HG02623 (cell line): Measurements from ENCODE around the gene RASIP1.
"Not testable (repeated sequence)": the region's sequence is repeated elsewhere in the genome, so short reads cannot be mapped to it uniquely, and the experiment has no call there.

Source experiments
- ATAC-seq: cut with Tn5 transposase; IDR thresholded peaks from one replicate; pipeline ENCODE4 v1.9.1; 2021; ENCODE audit warnings: moderate library complexity; ENCODE audit not compliant: unreplicated experiment

Gene RASIP1

DNA sequence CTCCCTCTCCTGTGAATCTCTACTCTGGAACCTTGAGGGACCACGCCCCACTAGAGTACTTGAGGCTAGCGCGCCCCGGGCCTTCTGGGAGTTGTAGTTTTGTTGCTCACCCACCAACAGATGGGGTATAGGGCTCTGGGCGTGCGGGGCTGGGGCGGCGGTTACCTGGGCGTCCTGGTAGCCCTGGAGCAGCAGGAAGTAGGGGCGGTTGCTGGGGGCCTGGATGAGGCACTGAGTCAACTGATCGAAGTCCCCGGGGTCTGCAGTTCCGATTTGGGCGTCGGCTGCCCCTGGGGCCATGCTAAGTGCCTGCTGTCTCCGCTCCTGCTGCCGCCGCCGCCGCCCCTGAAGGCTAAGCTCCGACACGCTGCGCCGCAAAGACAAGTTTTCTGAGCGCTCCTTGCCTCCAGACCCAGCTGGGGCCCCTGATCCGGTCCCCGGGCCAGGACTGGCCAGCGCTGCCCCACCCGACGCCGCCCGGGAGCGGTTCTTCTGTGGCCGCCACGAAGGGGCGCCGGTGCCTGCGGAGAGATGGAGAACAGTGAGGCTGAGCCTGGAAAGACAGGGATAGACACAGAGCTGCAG is 5.3 kb downstream of the RASIP1 start:
- ATAC-seq = no peak

DNA sequence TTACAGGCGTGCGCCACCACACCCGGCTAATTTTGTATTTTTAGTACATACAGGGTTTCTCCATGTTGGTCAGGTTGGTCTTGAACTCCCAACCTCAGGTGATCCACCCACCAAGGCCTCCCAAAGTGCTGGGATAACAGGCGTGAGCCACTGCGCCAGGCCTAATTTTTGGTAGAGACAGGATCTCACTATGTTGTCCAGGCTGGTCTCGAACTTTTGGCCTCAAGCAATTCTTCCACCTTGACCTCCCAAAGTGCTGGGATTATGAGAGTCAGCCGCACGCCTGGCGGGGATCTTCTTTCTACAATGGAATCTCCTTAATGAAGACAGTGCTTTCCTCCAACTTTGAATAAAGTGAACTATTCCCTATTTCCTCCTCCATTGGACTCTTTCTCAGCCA is 5.8 kb downstream of the RASIP1 start:
- ATAC-seq = no peak

DNA sequence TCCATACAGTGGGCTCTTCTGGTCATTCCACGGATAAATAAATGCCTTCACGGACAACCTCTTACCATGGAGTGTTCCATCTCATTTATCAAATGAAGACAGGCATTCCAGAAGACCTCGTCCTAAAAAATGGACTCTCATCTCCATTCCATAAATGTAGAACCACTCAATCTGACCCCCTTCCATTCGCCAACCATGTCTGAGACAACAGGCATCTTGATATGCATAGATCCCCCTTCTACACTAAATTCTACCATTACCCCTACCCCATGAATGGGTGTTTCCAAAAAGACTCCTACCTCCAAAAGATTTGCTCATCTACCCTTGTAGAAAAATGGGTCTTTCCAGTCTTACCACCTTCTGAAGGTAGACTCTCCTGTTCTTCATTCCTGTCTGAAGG is 9.0 kb downstream of the RASIP1 start:
- ATAC-seq = no peak

DNA sequence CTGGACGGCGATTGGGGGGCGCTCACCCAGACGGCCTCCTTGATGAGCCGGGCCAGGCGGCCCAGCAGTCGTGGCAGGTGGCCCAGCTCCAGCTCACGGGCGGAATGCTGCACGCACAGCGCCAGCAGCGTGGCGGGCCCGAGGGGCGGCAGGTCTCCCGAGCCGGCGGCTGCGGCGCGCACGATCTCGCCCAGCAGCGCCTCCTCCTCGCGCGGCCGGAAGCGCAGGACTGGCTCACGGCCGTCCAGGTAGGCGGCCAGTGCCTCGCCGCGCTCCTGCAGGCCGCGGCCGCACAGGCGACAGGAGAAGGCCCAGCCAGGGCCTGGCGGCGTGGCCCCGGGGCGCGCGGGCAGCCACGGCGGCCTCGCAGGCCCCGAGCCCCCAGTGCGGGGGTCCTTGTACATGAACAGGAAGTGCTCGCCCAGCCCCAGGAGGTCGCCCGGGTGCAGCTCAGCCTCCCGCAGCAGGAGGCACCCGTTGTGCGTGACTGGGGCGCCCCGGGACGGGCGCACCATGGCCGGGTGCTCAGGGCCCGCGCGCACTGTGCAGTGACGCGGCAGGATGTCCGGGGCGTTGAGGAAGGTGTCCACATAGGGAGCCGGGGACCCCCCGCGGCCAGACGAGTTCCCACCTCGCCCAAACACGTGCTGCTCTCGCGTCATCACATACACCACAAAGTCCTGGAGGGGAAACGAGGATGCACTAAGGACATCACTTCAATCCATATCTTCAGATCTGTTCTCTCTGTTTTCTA is 11.3 kb downstream of the RASIP1 start:
- no peak for ATAC-seq

DNA sequence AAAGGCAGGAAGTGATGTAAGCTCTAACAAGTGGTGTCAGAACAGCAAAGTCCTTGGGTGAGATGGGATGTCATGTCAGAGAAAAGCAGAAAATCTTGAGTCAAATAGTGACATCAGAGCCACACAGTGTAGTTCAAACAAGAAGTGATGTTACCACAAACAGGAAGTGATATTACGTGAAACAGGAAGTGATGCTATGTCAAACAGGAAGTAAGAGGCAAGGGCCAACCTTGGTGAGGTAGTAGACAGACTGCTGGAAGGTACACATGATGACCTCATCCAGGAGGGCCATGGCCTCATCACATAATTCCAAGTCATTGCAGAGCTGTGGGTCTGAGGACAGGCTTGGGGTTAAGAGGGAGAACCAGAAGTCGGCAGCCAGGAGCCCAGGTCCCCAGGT is 13.9 kb downstream of the RASIP1 start:
- no peak for ATAC-seq

DNA sequence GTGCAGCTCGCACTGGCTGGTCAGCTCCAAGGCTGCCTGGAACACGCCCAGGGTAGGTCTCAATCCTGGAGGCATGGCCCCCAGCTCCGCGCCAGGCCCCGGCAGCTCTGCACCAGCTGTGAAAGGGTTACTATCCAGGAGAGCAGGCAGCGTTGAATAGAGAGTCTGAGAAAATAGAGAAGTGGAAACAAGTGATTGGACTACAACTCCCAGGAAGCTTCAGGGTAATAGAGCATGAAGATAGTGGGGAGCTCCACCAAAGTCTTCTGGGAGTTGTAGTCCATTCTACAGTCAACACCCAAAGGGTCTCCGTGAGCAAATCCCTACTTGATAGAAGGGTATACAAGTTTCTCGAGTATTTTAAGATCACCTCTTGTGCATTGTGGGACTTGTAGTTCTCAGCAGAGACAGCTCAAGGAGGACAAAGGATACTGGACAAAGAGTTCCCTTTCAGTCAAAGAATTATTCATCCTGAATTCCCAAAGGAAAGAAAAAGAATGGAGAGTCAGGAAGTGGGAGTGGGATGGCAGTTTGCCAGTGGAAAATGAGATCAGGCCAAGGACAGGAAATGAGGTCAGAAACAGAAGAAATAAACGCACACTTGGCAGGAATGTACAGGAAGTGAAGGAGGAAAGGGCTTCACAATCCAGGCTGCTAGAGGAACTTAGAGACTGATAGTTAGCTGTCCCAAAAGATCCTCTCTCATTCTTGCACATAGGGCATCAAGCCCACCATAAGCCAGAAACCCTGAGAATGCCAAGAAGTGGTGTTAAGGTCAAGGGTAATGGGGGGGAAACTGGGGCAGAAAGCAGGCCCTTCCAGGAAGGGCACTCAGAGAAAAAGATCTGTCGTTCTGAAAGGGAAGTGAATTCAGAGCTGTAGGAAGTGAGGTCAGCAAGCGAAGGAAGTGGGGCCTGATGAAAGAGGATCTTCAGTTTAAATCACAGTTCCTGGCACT is 15.3 kb downstream of the RASIP1 start:
- ATAC-seq = no peak

DNA sequence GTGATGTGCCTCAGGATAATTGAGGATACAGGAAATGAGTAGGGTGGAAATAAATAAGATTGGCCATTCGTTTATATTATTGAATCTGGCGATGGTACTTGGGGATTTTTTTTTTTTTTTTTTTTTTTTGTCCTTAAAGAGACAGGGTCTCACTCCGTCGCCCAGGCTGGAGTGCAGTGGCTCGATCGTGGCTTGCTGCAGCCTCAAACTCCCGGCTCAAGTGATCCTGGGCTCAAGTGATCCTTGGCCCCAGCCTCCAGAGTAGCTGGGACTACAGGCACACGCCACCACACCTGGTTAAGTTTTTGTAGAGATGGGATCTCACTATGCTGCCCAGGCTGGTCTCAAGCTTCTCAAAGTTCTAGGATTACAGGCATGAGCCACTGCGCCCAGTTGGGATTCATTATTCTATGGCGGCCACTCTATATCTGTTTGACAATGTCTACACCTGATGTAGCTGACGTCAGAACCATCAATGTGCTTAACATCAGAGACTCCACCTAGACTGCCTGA is 18.2 kb downstream of the RASIP1 start:
- ATAC-seq = no peak

DNA sequence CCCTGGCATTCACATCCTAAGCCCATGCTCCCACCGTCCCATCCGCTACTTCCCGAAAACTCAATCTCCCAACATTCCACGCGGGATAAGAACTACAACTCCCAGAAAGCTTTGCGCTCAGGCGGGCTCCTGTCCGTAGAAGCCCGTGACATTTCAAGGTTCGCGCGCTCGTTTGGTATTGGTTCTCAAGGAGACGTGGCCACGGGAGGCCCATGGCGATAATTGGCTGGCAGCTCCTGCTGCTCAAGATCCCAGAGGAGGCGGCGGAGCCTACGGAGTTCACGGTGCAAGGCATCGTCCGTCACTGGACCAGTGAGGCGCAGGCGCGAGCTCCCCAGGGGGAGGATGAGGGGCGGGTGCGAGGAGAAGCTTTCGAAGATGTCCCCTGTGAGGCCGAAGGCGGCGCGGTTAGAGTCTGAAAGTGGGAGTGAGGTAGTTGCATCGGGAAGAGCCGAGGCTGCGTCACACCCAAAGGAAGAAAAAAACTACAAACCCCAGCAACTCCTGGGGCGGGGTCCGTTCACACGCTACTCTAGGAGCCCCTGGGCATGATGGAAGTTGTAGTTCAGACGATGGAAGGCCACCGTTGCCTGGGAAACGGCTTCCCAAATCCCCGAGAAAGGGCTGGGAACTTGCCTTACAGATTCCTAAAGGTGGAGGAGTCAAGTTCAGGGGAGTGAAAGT is 19.7 kb downstream of the RASIP1 start:
- peak; percentile 71 for ATAC-seq

DNA sequence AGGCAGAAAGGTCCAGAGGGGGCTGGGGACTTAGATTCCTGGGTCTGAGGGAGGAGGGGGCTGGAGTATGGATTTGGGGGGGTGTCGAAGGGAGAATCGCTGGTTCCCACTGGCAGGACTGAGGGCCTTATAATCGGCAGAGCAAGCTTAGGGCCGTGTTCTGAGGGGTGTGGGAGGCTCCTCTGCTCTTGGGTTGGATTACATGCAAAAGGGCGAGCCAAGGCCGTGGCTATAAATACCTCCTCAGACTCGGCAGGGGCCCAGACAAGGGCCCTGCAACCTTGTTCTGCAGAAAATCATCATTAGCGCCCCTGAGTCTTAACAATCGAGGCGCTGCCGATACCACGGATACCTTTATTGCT is 20.2 kb downstream of the RASIP1 start:
- no peak for ATAC-seq

DNA sequence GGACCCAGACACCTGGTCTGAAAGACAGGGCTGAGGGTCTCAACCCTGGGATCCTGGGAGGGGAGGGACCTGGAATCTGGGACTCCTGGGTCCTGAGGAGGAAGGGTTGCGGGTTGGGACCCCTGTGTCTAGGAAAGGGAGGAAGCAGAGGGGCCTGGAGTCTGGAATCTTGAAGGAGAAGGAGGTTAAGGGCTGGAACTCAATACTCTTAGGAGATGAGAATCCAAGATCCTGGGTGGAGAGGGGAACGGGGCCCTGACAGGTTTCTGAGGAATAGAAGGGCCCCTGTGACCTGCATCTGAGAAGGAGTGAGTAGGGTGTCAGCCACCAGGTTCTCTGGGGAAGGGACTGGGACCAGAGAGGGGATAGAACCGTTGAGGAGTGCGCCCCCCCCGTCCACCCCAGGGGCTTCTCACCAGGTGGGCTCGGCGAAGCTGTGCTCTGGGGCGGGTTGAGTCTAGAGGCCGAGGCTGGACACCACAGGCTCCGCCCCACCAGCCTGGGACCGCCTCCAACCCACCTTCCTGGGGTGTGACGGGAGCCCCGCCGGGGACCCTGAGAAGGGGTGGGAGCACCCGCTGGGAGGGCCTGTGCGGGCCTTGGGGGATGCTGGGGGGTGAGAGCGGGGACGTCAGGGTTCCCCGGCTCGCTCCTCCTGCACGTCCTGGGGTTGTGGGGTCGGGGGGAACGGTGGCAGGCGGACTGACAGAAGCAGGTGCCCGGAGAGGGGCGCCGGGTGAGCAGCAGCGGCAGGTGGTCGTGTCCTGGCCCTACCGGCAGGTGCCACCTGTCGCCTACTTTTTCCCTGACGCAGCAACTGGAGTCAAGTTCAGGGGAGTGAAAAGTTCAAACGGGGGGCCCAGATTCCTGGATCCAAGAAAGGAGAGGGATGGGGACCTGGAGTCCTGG is 20.9 kb downstream of the RASIP1 start, which contains the start of gene MAMSTR:
Gene MAMSTR, minus strand, starts transcription at position 463 of the 909 bp plus-strand sequence. CDS start 694 bp downstream, outside the sequence.
- no peak for ATAC-seq

DNA sequence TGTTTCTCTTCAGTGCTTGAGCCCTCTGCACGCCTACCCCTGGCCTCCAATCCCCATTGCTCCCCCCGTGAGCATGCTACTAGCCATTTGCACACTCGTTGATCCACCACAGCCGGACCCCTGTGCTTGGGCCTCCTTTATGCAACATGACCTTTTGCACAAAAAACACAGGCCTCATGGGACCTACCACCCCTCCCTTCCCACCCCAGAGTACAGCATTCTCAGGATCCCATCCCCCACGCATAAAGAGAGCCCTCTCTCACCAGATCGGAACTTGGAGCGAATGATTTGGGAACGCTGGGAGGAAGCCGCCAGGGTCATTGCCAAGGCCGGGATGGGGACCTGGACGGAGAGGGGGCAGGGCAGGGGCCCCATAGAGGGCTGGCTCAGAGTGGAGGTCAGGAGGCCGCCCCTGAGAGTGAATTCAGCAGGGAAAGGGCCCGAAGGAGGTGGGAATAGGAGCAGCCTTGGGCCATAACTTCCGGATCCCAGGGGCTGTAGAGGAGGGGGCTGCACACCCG is 21.6 kb downstream of the RASIP1 start:
- ATAC-seq = no peak

DNA sequence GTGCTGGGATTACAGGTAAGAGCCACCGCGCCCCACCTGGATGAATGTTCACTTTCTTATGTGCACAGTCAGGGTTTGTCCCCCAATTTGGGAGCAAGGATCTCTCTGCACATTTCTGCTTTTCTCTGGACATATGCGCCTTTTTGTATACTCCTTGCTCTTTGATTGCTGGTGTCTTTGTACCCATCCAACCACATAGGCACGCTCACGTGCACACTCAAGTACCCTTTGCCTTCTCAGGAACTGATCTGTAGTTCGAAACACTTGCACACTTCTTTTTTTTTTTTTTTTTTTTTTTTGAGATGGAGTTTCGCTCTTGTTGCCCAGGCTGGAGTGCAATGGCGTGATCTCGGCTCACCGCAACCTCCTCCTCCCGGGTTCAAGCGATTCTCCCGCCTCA is 22.3 kb downstream of the RASIP1 start:
- ATAC-seq = not testable (repeated sequence)

DNA sequence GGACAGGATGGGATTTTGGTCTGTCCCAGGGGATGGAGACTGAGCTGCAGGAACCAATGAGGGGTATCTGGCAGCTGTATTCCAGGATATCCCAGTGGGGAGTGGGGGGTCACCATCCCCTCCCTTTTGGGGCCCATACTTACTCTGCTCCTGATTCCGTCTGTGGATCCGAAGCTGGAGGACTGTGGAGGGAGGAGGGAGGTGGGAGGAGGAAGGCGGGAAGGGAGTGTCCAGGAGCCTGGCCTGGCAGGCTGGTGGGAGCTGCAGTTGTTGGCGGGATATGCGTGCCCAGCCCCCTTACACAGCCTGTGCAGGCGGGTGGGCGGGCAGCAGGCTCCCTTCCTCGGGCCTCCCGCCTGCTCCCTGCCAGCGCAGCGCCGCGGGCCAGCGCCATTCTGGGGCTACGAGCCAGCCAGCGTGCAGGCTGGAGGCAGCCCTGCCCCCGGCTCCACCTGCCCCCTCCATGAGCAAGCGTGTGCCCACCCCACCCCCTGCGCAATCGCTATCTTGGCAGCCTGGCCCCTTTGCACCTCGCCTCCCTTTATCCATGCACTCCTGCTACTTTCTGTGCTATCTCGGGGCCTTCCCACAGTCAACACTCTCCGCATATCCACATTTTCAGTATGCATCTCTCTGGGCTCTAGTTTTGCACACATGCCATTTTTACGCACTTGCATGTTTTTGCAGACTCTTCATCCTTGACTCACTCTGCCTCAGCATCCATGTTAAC is 23.7 kb downstream of the RASIP1 start:
- ATAC-seq = no peak

DNA sequence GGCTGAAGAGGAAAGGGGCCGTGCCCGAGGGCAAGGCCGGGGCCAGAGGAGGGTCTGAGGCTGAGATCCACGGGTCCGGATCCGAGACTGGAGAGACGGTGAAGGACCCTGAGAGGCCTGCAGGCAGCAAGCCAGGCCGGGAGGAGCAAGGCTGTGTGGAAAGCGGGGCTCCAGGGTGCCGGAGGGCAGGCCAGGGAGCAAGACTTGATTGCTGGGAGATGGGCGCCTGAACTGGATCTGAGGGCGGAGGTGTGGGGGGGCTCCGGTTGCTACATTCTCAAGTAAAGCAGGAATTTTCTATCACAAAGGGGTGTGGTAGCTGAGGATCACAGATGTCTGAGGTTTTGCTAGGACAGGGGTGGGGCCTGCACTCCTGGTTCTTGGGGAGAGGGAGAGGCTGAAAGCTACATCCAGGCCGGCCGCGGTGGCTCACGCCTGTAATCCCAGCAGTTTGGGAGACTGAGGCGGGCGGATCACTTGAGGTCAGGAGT is 24.7 kb downstream of the RASIP1 start:
- no peak for ATAC-seq

DNA sequence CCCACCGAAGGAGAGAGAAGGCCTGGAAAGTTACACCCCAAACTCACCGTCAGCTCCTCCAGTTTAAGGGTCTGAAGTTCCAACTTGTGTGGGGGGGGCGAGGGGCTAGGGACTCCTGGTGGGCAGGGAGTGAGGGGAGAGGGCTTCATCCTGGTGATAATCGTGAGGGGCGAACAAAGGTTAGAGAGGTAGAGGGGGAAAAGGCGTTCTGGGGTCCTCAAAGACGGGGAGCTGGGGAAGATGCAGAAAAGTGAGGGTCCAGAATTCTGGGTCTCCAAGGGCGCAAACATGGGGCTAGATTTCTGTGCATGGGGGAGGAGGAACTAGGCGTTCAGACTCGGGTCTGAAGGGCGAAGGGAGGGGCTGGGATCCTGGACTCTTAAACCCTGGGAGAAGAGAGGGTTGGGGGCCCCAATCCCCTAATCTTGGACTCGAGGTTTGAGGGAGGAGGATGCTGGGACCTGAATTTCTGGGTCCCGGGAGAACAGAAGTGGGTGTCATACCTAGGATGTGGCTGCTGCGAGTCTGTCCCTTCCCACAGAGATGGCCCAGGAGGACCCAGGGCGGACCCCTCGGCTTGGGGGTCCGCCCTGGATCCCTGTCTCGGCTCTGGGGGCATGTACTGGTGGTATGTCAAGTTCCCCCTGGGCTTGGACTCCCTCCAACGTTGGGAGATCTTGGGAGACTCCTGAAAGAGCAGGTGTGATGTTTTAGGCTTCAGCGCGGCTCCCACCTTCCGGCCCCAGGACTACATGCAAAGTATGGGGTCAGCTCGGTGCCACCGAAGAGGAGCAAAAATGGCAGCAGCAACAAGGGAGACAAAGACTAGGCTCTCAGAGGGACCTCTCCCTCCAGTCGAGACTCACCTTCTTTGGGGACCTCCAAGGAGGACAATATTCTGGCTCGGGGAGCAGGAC is 25.4 kb downstream of the RASIP1 start:
- no peak for ATAC-seq

DNA sequence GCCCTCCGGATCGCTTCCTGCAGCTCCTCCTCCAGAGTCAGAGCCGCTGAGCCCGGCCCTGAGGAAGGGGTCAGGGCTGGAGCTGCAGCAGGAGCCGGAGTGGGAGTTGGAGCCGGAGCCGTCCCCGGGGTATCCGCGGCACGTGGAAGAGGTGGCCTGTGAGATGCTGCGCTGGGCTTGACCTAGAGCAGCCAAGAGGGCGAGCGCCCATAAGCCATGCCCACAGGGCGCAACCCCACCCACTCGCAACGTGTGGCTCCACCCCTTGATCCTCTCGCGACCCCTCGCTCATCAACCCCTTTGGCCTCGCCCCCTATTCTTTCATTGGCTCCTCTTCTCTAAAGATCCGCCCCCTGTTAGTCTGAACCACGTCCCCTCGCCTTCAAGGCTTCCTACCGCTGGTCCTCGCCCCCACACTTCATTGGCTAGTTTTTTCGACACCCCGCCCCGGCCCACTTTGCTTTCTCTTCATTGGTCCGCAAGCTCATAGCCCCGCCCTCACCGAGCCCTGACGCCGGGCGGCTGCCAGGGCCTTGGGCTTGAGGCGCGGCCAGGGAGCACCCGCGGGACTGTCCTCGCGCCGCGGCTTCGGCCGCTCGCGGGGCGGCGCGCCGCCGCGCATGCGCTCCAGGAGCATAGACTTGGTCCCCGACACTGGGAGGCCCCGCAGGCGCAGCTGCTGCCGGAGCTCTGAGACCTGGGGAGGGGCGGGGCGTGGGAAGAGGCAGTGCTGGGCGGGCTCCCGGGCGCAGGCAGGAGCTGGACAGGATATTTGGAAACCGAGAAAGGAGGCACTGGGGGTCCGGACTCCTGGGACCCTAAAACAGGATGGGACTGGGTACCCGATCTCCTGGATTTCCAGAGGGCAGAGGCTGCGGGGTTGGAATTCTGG is 26.3 kb downstream of the RASIP1 start:
- ATAC-seq = peak; percentile 77
